ENCODE data around the gene PRKCH. TPM values are rescaled to one million over a fixed set of nuclear protein-coding genes. Genes with fewer than 3 reads are reported as not detected.

PRKCH gene
- polyA plus RNA-seq, 2 of the 4 experiments (the other 2 are of a cell fraction): 10.0 to 10.2 TPM

GRCh38 chr14:61559641-61560201 is 238.3 kb downstream of the PRKCH start:
- 2% methylated on average over 10 of the region's 14 CpGs for WGBS (ENCODE audit: missing lambda C conversion rate)
- POLR2A ChIA-PET: interaction anchor here (0.6 to 7.6 kb wide), 15 partner anchors 12 to 202 kb away, joined by 3 to 107 read pairs (median 7); partner anchors contain the start of genes HIF1A and SNAPC1
- Histone ChIP-seq H3K4me2 (peak overlapping the region; percentile 82), H3K4me1 (peaks cover 92% of the 10 kb centered on the region), H3K27ac (peak overlapping the region; percentile 96 to 99), H3K4me3 (peak overlapping the region; percentile 38), H3K9me3 (no peaks in the 10 kb centered on the region)
- peak; percentile 3; the same call in 1 of the 2 replicates for TF ChIP-seq EHF (CRISPR knock-in tag; IDR thresholded peaks at IDR 0.05)
- TF ChIP-seq ZC3H11A (IDR thresholded peaks at IDR 0.05): no peak
- peak; percentile 42; the same call in 2 of the 3 replicates for TF ChIP-seq SMC3 (IDR thresholded peaks at IDR 0.05)
- TF ChIP-seq MYC (IDR thresholded peaks at IDR 0.05; ENCODE audit: borderline replicate concordance, low read length): no peak
- no peak for TF ChIP-seq RNF2 (IDR thresholded peaks at IDR 0.05; ENCODE audit: borderline replicate concordance, low read depth)
- TF ChIP-seq NPAS2 (CRISPR knock-in tag; IDR thresholded peaks at IDR 0.05; ENCODE audit: borderline replicate concordance): no peak
- TF ChIP-seq HEYL (CRISPR knock-in tag; IDR thresholded peaks at IDR 0.05): peak; percentile 81; the same call in 1 of the 2 replicates
- no peak; the same call in 1 of the 2 replicates for TF ChIP-seq MAX (IDR thresholded peaks at IDR 0.05)
- TF ChIP-seq USF2 (IDR thresholded peaks at IDR 0.05): peak; percentile 95
- no peak for TF ChIP-seq ELK1 (IDR thresholded peaks at IDR 0.05; ENCODE audit: low read depth, low read length)
- TF ChIP-seq RFX5 (IDR thresholded peaks at IDR 0.05): peak; percentile 73
- peak; percentile 41 to 52; a peak in 3 of 5 replicates for TF ChIP-seq RAD21 (conservative IDR thresholded peaks at IDR 0.05 in 1 of 2, IDR thresholded peaks at IDR 0.05 in 1 of 2)
- TF ChIP-seq BCL3 (IDR thresholded peaks at IDR 0.05): peak; percentile 58; the same call in 1 of the 3 replicates
- no peak for TF ChIP-seq NR3C1 (IDR thresholded peaks at IDR 0.05)
- no peak for TF ChIP-seq TP53 (CRISPR knock-in tag; IDR thresholded peaks at IDR 0.05)
- 0 out of 2 replicates have a peak, but pooled peaks have one; percentile 26 for TF ChIP-seq HOXB13 (CRISPR knock-in tag; IDR thresholded peaks at IDR 0.05; ENCODE audit: low read depth)
- peak; percentile 36 for TF ChIP-seq CTCF (IDR thresholded peaks at IDR 0.05)
- TF ChIP-seq CHD2 (IDR thresholded peaks at IDR 0.05; ENCODE audit: low read length, partially characterized antibody): no peak
- TF ChIP-seq BHLHE40 (IDR thresholded peaks at IDR 0.05; ENCODE audit: low read depth, low read length): no peak
- TF ChIP-seq MAFK (IDR thresholded peaks at IDR 0.05; ENCODE audit: partially characterized antibody): peak; percentile 45
- peak; percentile 39 for TF ChIP-seq POLR2A (IDR thresholded peaks at IDR 0.05; ENCODE audit: low read length)
- peak; percentile 35; the same call in 1 of the 2 replicates for TF ChIP-seq E2F6 (IDR thresholded peaks at IDR 0.05; ENCODE audit: borderline replicate concordance, low read depth)
- TF ChIP-seq HES2 (IDR thresholded peaks at IDR 0.05): no peak
- no peak for TF ChIP-seq POLR2AphosphoS2 (conservative IDR thresholded peaks at IDR 0.05; ENCODE audit: low read length)
- TF ChIP-seq JUN (IDR thresholded peaks at IDR 0.05): peak in 1 of 2 experiments; percentile 48; a peak in 2 of 5 replicates
- CTCF ChIA-PET: interaction anchor here (0.7 to 3.8 kb wide), 30 partner anchors 10 to 278 kb away, joined by 3 to 28 read pairs (median 5); partner anchors contain the start of gene PRKCH
- DNase-seq (ENCODE audit: low read depth in 1 of 2, low spot score in 1 of 2) (peak; percentile 96 to 98), FAIRE-seq (peak; percentile 82), ATAC-seq (peak; percentile 41 to 68)

All from A549 (cell line).